NB4 (cell line): Measurements from ENCODE around the gene TFG.

Source experiments
- DNase-seq: peaks from one replicate; pipeline ENCODE4 v3.0.0; 2010; ENCODE audit warnings: low read depth
- H3K4me3 ChIP-seq: one replicate; pipeline ENCODE4 v1.5.1; 2011; ENCODE audit warnings: mild to moderate bottlenecking, low read depth, low read length, moderate library complexity
- CTCF ChIP-seq: IDR thresholded peaks from one replicate; pipeline ENCODE4 v1.5.1; 2012; ENCODE audit warnings: low read depth, low read length
- MAX ChIP-seq: IDR thresholded peaks from 2 replicates; pipeline ENCODE4 v1.6.1; 2011; ENCODE audit warnings: low read depth, low read length
- MYC ChIP-seq: IDR thresholded peaks from 2 replicates; pipeline ENCODE4 v1.6.1; 2011; ENCODE audit warnings: low read depth, low read length
- POLR2A ChIP-seq: IDR thresholded peaks from 2 replicates; pipeline ENCODE4 v1.6.1; 2011; ENCODE audit warnings: mild to moderate bottlenecking; ENCODE audit not compliant: insufficient read length; ENCODE audit errors: extremely low read depth

TFG gene

GRCh38 chr3:100682056-100682853 is 27.0 kb upstream of the TFG start:
- TF ChIP-seq MAX (no peak), POLR2A (no peak), MYC (no peak), CTCF (no peak)
- H3K4me3 ChIP-seq, result no peak overlapping the region
- DNase-seq, result no peak

- H3K4me3 ChIP-seq, result no peak overlapping the region
- DNase-seq, result no peak
- TF ChIP-seq MYC (no peak), MAX (no peak), POLR2A (no peak), CTCF (no peak)
Measured at GRCh38 chr3:100682854-100683760, 26.2 kb upstream of the TFG start.

GRCh38 chr3:100693225-100693624 is 16.1 kb upstream of the TFG start:
- TF ChIP-seq MAX, result no peak
- no peak for TF ChIP-seq CTCF
- TF ChIP-seq MYC, result no peak
- no peak for TF ChIP-seq POLR2A
- DNase-seq, result no peak
- H3K4me3 ChIP-seq, result no peak overlapping the region

- no peak for DNase-seq
- H3K4me3 ChIP-seq, result no peak overlapping the region
- no peak for TF ChIP-seq MAX
- no peak for TF ChIP-seq CTCF
- no peak for TF ChIP-seq POLR2A
- TF ChIP-seq MYC, result no peak
Measured at GRCh38 chr3:100695696-100696095, 13.6 kb upstream of the TFG start.

GRCh38 chr3:100696161-100696560 is 13.1 kb upstream of the TFG start:
- no peak overlapping the region for H3K4me3 ChIP-seq
- TF ChIP-seq CTCF (no peak), POLR2A (no peak), MAX (no peak), MYC (no peak)
- DNase-seq, result no peak
